ENCODE measurements around the gene HLF. TPM values are rescaled to one million over a fixed set of nuclear protein-coding genes. Genes with fewer than 3 reads are reported as not detected.

The HLF gene
- total RNA-seq, 1 experiment from 2014 or later, result not detected

DNA sequence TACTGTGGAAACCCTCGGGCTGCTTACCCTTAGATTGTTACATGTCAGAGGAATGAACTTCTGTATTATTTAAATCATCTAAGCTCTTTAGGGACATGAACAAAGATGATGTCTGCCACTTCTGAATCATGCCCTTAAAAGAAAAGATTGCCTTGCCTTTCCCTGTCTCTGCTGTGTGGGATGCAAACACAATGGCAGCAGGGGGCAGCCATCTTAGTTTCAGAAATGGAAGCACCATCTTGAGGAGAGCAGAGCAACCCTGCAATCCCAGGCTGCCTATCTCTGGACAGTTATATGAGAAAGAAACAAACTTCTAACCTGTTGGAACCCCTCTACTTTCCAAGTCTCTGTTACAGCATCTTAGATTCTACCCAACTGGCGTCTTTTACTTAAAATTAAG, 16.7 kb upstream of the HLF start:
- Histone ChIP-seq H3K4me3 (no peak overlapping the region), H3K4me1 (replicated peaks; ENCODE audit: insufficient read depth) (no peaks in the 10 kb centered on the region), H3K27me3 (ENCODE audit: insufficient read depth, low read depth) (peaks cover 17% of the 10 kb centered on the region), H2AFZ (no peak overlapping the region), H3K9me2 (ENCODE audit: insufficient read depth) (no peaks in the 10 kb centered on the region), H3K36me3 (ENCODE audit: low read depth) (no peaks in the 10 kb centered on the region), H3K4me2 (no peak overlapping the region), H4K20me1 (ENCODE audit: insufficient read depth) (no peaks in the 10 kb centered on the region), H3K27ac (no peak overlapping the region), H3K79me2 (ENCODE audit: low read depth) (no peaks in the 10 kb centered on the region), H3F3A (ENCODE audit: insufficient read depth, low read depth) (no peaks in the 10 kb centered on the region), H3K9me3 (ENCODE audit: insufficient read depth, low read depth) (no peaks in the 10 kb centered on the region)
- ChIA-PET CTCF (no interaction called here), POLR2A (ENCODE audit: unreplicated experiment) (no interaction called here)
- TF ChIP-seq, protein P1, sequence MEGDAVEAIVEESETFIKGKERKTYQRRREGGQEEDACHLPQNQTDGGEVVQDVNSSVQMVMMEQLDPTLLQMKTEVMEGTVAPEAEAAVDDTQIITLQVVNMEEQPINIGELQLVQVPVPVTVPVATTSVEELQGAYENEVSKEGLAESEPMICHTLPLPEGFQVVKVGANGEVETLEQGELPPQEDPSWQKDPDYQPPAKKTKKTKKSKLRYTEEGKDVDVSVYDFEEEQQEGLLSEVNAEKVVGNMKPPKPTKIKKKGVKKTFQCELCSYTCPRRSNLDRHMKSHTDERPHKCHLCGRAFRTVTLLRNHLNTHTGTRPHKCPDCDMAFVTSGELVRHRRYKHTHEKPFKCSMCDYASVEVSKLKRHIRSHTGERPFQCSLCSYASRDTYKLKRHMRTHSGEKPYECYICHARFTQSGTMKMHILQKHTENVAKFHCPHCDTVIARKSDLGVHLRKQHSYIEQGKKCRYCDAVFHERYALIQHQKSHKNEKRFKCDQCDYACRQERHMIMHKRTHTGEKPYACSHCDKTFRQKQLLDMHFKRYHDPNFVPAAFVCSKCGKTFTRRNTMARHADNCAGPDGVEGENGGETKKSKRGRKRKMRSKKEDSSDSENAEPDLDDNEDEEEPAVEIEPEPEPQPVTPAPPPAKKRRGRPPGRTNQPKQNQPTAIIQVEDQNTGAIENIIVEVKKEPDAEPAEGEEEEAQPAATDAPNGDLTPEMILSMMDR (conservative IDR thresholded peaks at IDR 0.05), result no peak
- TF ChIP-seq EZH2 (IDR thresholded peaks at IDR 0.05; ENCODE audit: low read depth), result no peak
- intact Hi-C loops (cut with micrococcal nuclease; ENCODE audit: unreplicated experiment), result no loop called here
- no peak for DNase-seq
- BruUV-seq (replicated peaks), result no TSS peak

DNA sequence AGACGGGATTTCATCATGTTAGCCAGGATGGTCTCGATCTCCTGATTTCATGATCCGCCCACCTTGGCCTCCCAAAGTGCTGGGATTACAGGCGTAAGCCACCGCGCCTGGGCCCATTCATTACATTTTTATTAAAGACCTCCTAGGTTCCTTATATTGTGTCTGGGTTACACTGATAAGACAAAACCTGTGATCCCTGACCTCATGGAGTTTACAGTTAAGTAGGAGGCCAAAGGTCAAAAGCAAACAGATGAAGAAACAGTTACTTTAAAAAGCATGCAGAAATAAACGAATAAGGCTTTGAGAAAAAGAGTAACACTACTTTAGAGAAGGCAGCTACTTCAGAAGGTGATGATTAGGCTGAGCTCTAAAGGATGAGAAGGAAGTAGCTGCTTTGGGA, 14.9 kb upstream of the HLF start:
- ChIA-PET CTCF (no interaction called here), POLR2A (ENCODE audit: unreplicated experiment) (no interaction called here)
- Histone ChIP-seq H3K36me3 (ENCODE audit: low read depth) (no peaks in the 10 kb centered on the region), H3K9me2 (ENCODE audit: insufficient read depth) (no peaks in the 10 kb centered on the region), H3K9me3 (ENCODE audit: insufficient read depth, low read depth) (no peaks in the 10 kb centered on the region), H3F3A (ENCODE audit: insufficient read depth, low read depth) (no peaks in the 10 kb centered on the region), H3K27ac (no peak overlapping the region), H3K27me3 (ENCODE audit: insufficient read depth, low read depth) (peaks cover 7% of the 10 kb centered on the region), H3K4me1 (replicated peaks; ENCODE audit: insufficient read depth) (no peaks in the 10 kb centered on the region), H2AFZ (no peak overlapping the region), H4K20me1 (ENCODE audit: insufficient read depth) (no peaks in the 10 kb centered on the region), H3K4me3 (no peak overlapping the region), H3K79me2 (ENCODE audit: low read depth) (no peaks in the 10 kb centered on the region), H3K4me2 (no peak overlapping the region)
- no peak for TF ChIP-seq EZH2 (IDR thresholded peaks at IDR 0.05; ENCODE audit: low read depth)
- TF ChIP-seq, protein P1 (conservative IDR thresholded peaks at IDR 0.05), result no peak
- intact Hi-C loops (cut with micrococcal nuclease; ENCODE audit: unreplicated experiment), result no loop called here
- no peak for DNase-seq
- no TSS peak for BruUV-seq (replicated peaks)

DNA sequence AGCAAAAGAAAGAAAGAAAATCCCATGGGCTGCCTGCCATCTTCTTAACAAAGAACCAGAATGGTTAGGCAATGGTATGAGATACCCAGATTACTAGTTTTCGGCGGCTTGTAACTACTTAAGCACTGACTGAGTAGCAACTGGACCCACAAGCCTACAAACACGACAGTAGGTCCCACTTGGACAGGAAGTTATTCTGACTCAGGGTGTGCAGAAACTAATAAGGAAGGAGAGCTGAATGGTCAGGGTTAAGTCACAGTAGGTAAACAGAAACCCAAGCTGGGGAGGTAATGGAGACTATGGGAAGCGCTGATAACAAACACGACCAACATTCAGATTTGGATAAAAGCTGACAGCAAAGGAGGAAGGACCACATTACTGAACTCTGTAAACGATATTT, 10.4 kb upstream of the HLF start:
- Histone ChIP-seq H3K27ac (no peak overlapping the region), H3K4me3 (no peak overlapping the region), H3K9me2 (ENCODE audit: insufficient read depth) (no peaks in the 10 kb centered on the region; the same call in 1 of the 2 replicates), H3K36me3 (ENCODE audit: low read depth) (no peaks in the 10 kb centered on the region), H4K20me1 (ENCODE audit: insufficient read depth) (no peaks in the 10 kb centered on the region; the same call in 1 of the 2 replicates), H3F3A (ENCODE audit: insufficient read depth, low read depth) (no peaks in the 10 kb centered on the region), H2AFZ (no peak overlapping the region), H3K79me2 (ENCODE audit: low read depth) (no peaks in the 10 kb centered on the region), H3K27me3 (ENCODE audit: insufficient read depth, low read depth) (peaks cover 8% of the 10 kb centered on the region; the same call in 1 of the 2 replicates), H3K4me2 (no peak overlapping the region), H3K4me1 (replicated peaks; ENCODE audit: insufficient read depth) (no peaks in the 10 kb centered on the region), H3K9me3 (ENCODE audit: insufficient read depth, low read depth) (no peaks in the 10 kb centered on the region)
- ChIA-PET POLR2A (ENCODE audit: unreplicated experiment) (no interaction called here), CTCF (no interaction called here)
- DNase-seq, result no peak
- TF ChIP-seq, protein P1 (conservative IDR thresholded peaks at IDR 0.05), result no peak
- no peak for TF ChIP-seq EZH2 (IDR thresholded peaks at IDR 0.05; ENCODE audit: low read depth)
- intact Hi-C loops (cut with micrococcal nuclease; ENCODE audit: unreplicated experiment), result no loop called here
- BruUV-seq (replicated peaks), result no TSS peak

Measured in PC-9 (cell line).